NCI-H2171 treated with DMSO at 0.1 percent for 48 hours (cell line): Measurements from ENCODE around the gene BCR.
A peak's percentile ranks its signal among the peaks of the same experiment; 100 is the strongest.
"Not testable (repeated sequence)": the region's sequence is repeated elsewhere in the genome, so short reads cannot be mapped to it uniquely, and the experiment has no call there.

Experiments
- DNase-seq: peaks from one replicate; lab custom pipeline; 2025; lab: John Stamatoyannopoulos, UW

Gene BCR

GRCh38 chr22:23291806-23292452 lies 111.6 kb downstream of the BCR start:
- no peak for DNase-seq

GRCh38 chr22:23292453-23293350 lies 112.4 kb downstream of the BCR start:
- no peak for DNase-seq

- DNase-seq: no peak
Measured at GRCh38 chr22:23293720-23294119, 113.4 kb downstream of the BCR start.

GRCh38 chr22:23294221-23294620 lies 113.9 kb downstream of the BCR start:
- no peak for DNase-seq

GRCh38 chr22:23300476-23300875 lies 120.2 kb downstream of the BCR start:
- no peak for DNase-seq

GRCh38 chr22:23301591-23301990 lies 121.3 kb downstream of the BCR start:
- no peak for DNase-seq

- no peak for DNase-seq
Measured at GRCh38 chr22:23302171-23303002, 122.1 kb downstream of the BCR start.

GRCh38 chr22:23305321-23305910 lies 125.1 kb downstream of the BCR start:
- no peak for DNase-seq

- no peak for DNase-seq
Measured at GRCh38 chr22:23305922-23306374, 125.6 kb downstream of the BCR start.

- DNase-seq: no peak
Measured at GRCh38 chr22:23306438-23306921, 126.2 kb downstream of the BCR start.

- no peak for DNase-seq
Measured at GRCh38 chr22:23306926-23307325, 126.6 kb downstream of the BCR start.

- not testable (repeated sequence) for DNase-seq
Measured at GRCh38 chr22:23307511-23307910, 127.2 kb downstream of the BCR start.

GRCh38 chr22:23309261-23309660 lies 129.0 kb downstream of the BCR start:
- not testable (repeated sequence) for DNase-seq

- DNase-seq: not testable (repeated sequence)
Measured at GRCh38 chr22:23310443-23311097, 130.3 kb downstream of the BCR start.

GRCh38 chr22:23311635-23312420 lies 131.5 kb downstream of the BCR start:
- not testable (repeated sequence) for DNase-seq

- no peak for DNase-seq
Measured at GRCh38 chr22:23313791-23314567, 133.7 kb downstream of the BCR start.

- peak; percentile 61 for DNase-seq
Measured at GRCh38 chr22:23315341-23315917, 135.1 kb downstream of the BCR start.

- peak; percentile 88 for DNase-seq
Measured at GRCh38 chr22:23316596-23316995, 136.3 kb downstream of the BCR start.

GRCh38 chr22:23318316-23318715 lies 138.0 kb downstream of the BCR start:
- DNase-seq: not testable (repeated sequence)
